SK-N-SH (cell line): Measurements from ENCODE around the gene SH2D4B. TPM values are rescaled to one million over a fixed set of nuclear protein-coding genes. Genes with fewer than 3 reads are reported as not detected.

Experiments used
- CTCF ChIA-PET: fragments of 300-600, 350-600 bp; formaldehyde crosslinking; extraction: SDS; loops from one replicate; lab custom pipeline; 2021; lab: Yijun Ruan, JAX
- POLR2A ChIA-PET: fragments of 350-600 bp; sonication (Branson Sonifier 250); formaldehyde crosslinking; extraction: SDS; loops from one replicate; lab custom pipeline; 2020; ENCODE audit warnings: antibody characterized with exemption, inconsistent platforms; lab: Yijun Ruan, JAX
- DNase-seq: peaks from one replicate; pipeline ENCODE4 v3.0.0; 2012
- H2AFZ ChIP-seq: fragments of 200-600 bp; sonication (generic); 2 replicates; pipeline ENCODE4 v1.8.1; 2016; ENCODE audit warnings: antibody characterized with exemption, mild to moderate bottlenecking, low read depth
- H3F3A ChIP-seq: fragments of 200-600 bp; sonication (generic); replicated peaks from 2 replicates; pipeline ENCODE3; 2016; ENCODE audit warnings: antibody characterized with exemption, mild to moderate bottlenecking; ENCODE audit not compliant: insufficient read depth
- H3K27ac ChIP-seq, 2 experiments: fragments of 200-500 bp in 1 of 2; fragments of 200-600 bp in 1 of 2; sonication (Bioruptor generic) in 1 of 2; sonication (generic), shearing (Covaris generic) in 1 of 2; 2 replicates each; pipeline versions ENCODE4 v1.5.1 to v1.6.1; 2014 to 2016; ENCODE audit warnings: low read depth in 2 of 2, inconsistent platforms in 1 of 2, low read length in 1 of 2, mild to moderate bottlenecking in 1 of 2, mixed read lengths in 1 of 2
- H3K27me3 ChIP-seq: fragments of 200-600 bp; sonication (generic), shearing (Covaris generic); 2 replicates; pipeline ENCODE4 v1.6.1; 2016; ENCODE audit warnings: mixed run types; ENCODE audit not compliant: insufficient read depth
- H3K36me3 ChIP-seq, 2 experiments: fragments of 200-500 bp in 1 of 2; fragments of 200-600 bp in 1 of 2; sonication (Bioruptor generic) in 1 of 2; sonication (generic) in 1 of 2; replicated peaks in 1 of 2; 2 replicates each; pipeline versions ENCODE3 to v1.5.1; 2014 to 2016; ENCODE audit warnings: low read length in 1 of 2, mild to moderate bottlenecking in 1 of 2; ENCODE audit not compliant: insufficient read depth in 2 of 2, control insufficient read depth in 1 of 2
- H3K4me1 ChIP-seq, 2 experiments: fragments of 200-500 bp in 1 of 2; fragments of 200-600 bp in 1 of 2; sonication (Bioruptor generic) in 1 of 2; sonication (generic), shearing (Covaris generic) in 1 of 2; 2 replicates each; pipeline versions ENCODE4 v1.5.1 to v1.6.1; 2014 to 2016; ENCODE audit warnings: low read depth in 1 of 2, low read length in 1 of 2, mixed run types in 1 of 2; ENCODE audit not compliant: insufficient read depth in 2 of 2, control insufficient read depth in 1 of 2
- H3K4me2 ChIP-seq: fragments of 200-600 bp; sonication (generic), shearing (Covaris generic); 2 replicates; pipeline ENCODE4 v1.6.1; 2017; ENCODE audit warnings: mixed run types
- H3K4me3 ChIP-seq, 2 experiments: fragments of 200-500 bp in 1 of 2; fragments of 200-600 bp in 1 of 2; sonication (Bioruptor generic) in 1 of 2; sonication (generic), shearing (Covaris generic) in 1 of 2; 2 replicates each; pipeline versions ENCODE4 v1.5.1 to v1.8.1; 2014 to 2016; ENCODE audit warnings: low read depth in 2 of 2, inconsistent platforms in 1 of 2, low read length in 1 of 2, mild to moderate bottlenecking in 1 of 2, mixed read lengths in 1 of 2, moderate library complexity in 1 of 2
- H3K79me2 ChIP-seq: fragments of 200-600 bp; sonication (generic); 2 replicates; pipeline ENCODE4 v1.8.1; 2017; ENCODE audit warnings: mild to moderate bottlenecking; ENCODE audit not compliant: insufficient read depth
- H3K9ac ChIP-seq: fragments of 200-600 bp; sonication (generic); 2 replicates; pipeline ENCODE4 v1.6.1; 2017; ENCODE audit warnings: mixed run types
- H3K9me2 ChIP-seq: fragments of 200-600 bp; sonication (generic); 2 replicates; pipeline ENCODE4 v1.6.1; 2017; ENCODE audit warnings: mixed run types
- H3K9me3 ChIP-seq: fragments of 200-600 bp; sonication (generic); 2 replicates; pipeline ENCODE4 v1.6.1; 2017; ENCODE audit warnings: mixed run types, mild to moderate bottlenecking, moderate library complexity
- H4K20me1 ChIP-seq: fragments of 200-600 bp; sonication (generic); 2 replicates; pipeline ENCODE4 v1.6.1; 2017; ENCODE audit warnings: mild to moderate bottlenecking, mixed run types; ENCODE audit not compliant: insufficient read depth
- CHD2 ChIP-seq: fragments of 150-350 bp; IDR thresholded peaks from 2 replicates; pipeline ENCODE4 v1.6.1; 2018; ENCODE audit warnings: low read length; ENCODE audit not compliant: partially characterized antibody
- ELF1 ChIP-seq: IDR thresholded peaks from 2 replicates; pipeline ENCODE4 v1.4.0; 2012
- EZH2phosphoT487 ChIP-seq: fragments of 200-600 bp; sonication (generic); IDR thresholded peaks from 2 replicates; pipeline ENCODE4 v1.6.1; 2017; ENCODE audit warnings: low read depth, mixed run types, mild to moderate bottlenecking, antibody characterized with exemption, moderate library complexity, borderline replicate concordance
- FOSL2 ChIP-seq: IDR thresholded peaks from 2 replicates; pipeline ENCODE4 v1.4.0; 2012; ENCODE audit warnings: low read depth, mild to moderate bottlenecking, moderate library complexity, borderline replicate concordance
- FOXJ3 ChIP-seq: sonication (generic); formaldehyde crosslinking; IDR thresholded peaks from 2 replicates; pipeline ENCODE4 v1.5.1; 2020; ENCODE audit warnings: mild to moderate bottlenecking, missing genetic modification reagents
- FOXM1 ChIP-seq: IDR thresholded peaks from 2 replicates; pipeline ENCODE4 v1.4.0; 2012; ENCODE audit warnings: low read depth, mild to moderate bottlenecking
- GABPA ChIP-seq: IDR thresholded peaks from 2 replicates; pipeline ENCODE4 v1.4.0; 2012; ENCODE audit warnings: low read depth, mild to moderate bottlenecking
- JUND ChIP-seq: IDR thresholded peaks from 2 replicates; pipeline ENCODE4 v1.4.0; 2012
- NFIC ChIP-seq: IDR thresholded peaks from 2 replicates; pipeline ENCODE4 v1.4.0; 2012; ENCODE audit warnings: borderline replicate concordance
- POLR2AphosphoS5 ChIP-seq: IDR thresholded peaks from 2 replicates; pipeline ENCODE4 v1.6.1; 2012; ENCODE audit warnings: low read depth, low read length
- SIN3A ChIP-seq: IDR thresholded peaks from 2 replicates; pipeline ENCODE4 v1.6.1; 2012; ENCODE audit warnings: low read depth, mild to moderate bottlenecking, low read length, moderate library complexity, borderline replicate concordance
- SMC3 ChIP-seq: IDR thresholded peaks from 2 replicates; pipeline ENCODE4 v1.6.1; 2012; ENCODE audit warnings: low read depth, low read length, improper control_type of control experiment
- WGBS: methylation state at CpG from one replicate; pipeline ENCODE4 v1.1.6; 2017; ENCODE audit warnings: low lambda C conversion rate; 5-methylcytosine and 5-hydroxymethylcytosine counted together
- polyA plus RNA-seq, 3 experiments: library from polyadenylated mRNA; depleted of rRNA; stranded (reverse); fragments of >200 nt; gene quantifications; 2 replicates each; pipeline ENCODE4 v1.2.3, GENCODE V29; 2012
- TF ChIP-seq, protein P1 (sequence below): fragments of 150-350 bp; IDR thresholded peaks from 2 replicates; pipeline ENCODE4 v1.6.1; 2017; ENCODE audit warnings: antibody characterized with exemption, low read length, low read depth, borderline replicate concordance
- TF ChIP-seq, protein P2 (sequence below): IDR thresholded peaks from 2 replicates; pipeline ENCODE4 v1.4.0; 2012; ENCODE audit warnings: low read depth
- TF ChIP-seq, protein P3 (sequence below): IDR thresholded peaks from 2 replicates; pipeline ENCODE4 v1.4.0; 2012; ENCODE audit warnings: low read depth, borderline replicate concordance

SH2D4B gene
- polyA plus RNA-seq, 1 of the 3 experiments (the other 2 are of a cell fraction) = not detected

DNA sequence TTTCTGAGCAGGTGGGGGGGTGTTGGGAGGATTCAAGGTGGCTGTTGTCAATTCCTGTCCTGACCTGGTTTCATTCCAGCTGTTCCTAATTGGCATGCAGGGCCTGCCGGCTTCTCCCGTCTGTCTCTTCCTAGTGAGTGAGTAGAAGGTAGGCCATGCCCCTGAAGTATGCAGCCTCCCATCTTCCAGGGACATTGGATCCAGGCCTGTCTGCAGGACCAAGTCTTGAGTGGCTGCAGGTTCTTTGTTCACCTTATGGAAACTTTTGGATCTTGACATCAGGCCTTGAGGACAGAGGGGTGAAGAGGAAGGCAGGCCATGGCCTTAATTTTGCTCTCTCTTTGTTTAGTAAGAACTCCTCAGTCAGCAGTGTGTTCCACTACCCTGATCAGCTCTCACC lies 131.8 kb downstream of the SH2D4B start (continued):
- TF ChIP-seq CHD2 (no peak), SIN3A (no peak), SMC3 (no peak), FOXM1 (no peak), POLR2AphosphoS5 (no peak), NFIC (no peak)
- TF ChIP-seq, protein P1, sequence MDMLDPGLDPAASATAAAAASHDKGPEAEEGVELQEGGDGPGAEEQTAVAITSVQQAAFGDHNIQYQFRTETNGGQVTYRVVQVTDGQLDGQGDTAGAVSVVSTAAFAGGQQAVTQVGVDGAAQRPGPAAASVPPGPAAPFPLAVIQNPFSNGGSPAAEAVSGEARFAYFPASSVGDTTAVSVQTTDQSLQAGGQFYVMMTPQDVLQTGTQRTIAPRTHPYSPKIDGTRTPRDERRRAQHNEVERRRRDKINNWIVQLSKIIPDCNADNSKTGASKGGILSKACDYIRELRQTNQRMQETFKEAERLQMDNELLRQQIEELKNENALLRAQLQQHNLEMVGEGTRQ = no peak

DNA sequence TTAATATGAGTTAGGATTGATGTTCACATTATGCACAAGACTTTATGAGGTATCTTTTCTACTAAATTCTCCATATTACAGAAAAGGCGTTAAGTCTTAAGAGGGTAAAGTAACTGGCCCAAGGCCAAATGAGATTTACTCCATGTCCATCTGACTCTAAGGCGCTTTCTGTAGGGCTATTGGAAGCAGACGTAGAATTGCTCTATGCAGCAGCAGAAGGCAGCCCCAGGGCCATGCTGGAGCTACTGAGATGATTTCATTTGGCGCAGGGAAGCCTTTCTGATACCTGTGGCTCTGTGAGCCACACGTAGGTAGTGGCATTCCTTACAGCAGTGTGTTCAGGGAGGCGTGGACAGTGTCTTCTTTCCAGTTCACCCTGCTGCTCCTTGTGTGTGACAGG lies 133.1 kb downstream of the SH2D4B start:
- ChIA-PET POLR2A (no interaction called here), CTCF (interaction anchor here (1.1 to 7.3 kb wide), 4 partner anchors 8 to 254 kb away, joined by 3 to 79 read pairs (median 11); no protein-coding TSS in a partner anchor)
- H3K36me3 ChIP-seq = no peaks in the 10 kb centered on the region
- DNase-seq = no peak
- no peaks in the 10 kb centered on the region for H3K9me3 ChIP-seq
- H3K27ac ChIP-seq = no peak overlapping the region
- H3F3A ChIP-seq = no peaks in the 10 kb centered on the region
- H3K4me3 ChIP-seq = no peak overlapping the region
- 36% methylated on average over 6 of the region's 6 CpGs for WGBS
- H3K4me1 ChIP-seq = no peaks in the 10 kb centered on the region; a peak in 1 of 4 replicates
- no peak overlapping the region for H3K4me2 ChIP-seq
- no peak overlapping the region for H3K9ac ChIP-seq
- no peak for TF ChIP-seq EZH2phosphoT487
- TF ChIP-seq ELF1 = no peak
- TF ChIP-seq, protein P2, sequence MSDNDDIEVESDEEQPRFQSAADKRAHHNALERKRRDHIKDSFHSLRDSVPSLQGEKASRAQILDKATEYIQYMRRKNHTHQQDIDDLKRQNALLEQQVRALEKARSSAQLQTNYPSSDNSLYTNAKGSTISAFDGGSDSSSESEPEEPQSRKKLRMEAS = no peak
- no peaks in the 10 kb centered on the region for H3K27me3 ChIP-seq
- H2AFZ ChIP-seq = no peak overlapping the region
- no peaks in the 10 kb centered on the region for H3K9me2 ChIP-seq
- no peaks in the 10 kb centered on the region for H3K79me2 ChIP-seq
- no peaks in the 10 kb centered on the region for H4K20me1 ChIP-seq

DNA sequence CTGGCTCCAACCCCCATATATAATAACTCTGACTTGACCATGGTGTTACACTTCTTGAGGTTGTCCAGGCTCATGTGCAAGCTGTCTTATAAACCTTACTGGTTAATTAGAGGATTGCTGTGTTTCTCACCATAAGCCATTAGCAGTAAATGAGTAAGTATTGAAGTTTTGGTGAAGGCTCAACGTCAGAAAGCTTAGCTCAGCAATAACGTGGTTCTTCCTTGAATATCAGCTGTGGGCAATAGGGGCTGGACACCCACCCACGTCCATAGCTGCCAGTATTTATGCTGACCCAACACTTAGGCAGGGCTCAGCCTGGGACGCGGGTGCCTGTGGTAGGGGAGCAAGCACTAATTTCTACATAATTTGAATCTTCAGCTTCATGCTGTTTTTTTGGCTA lies 134.1 kb downstream of the SH2D4B start:
- Histone ChIP-seq H3K27me3 (no peaks in the 10 kb centered on the region), H3K36me3 (no peaks in the 10 kb centered on the region), H2AFZ (no peak overlapping the region), H3K9me3 (no peaks in the 10 kb centered on the region), H3K79me2 (no peaks in the 10 kb centered on the region), H3K27ac (no peak overlapping the region), H3K4me3 (no peak overlapping the region), H3K9ac (no peak overlapping the region), H4K20me1 (no peaks in the 10 kb centered on the region), H3K9me2 (no peaks in the 10 kb centered on the region), H3K4me1 (no peaks in the 10 kb centered on the region; a peak in 1 of 4 replicates), H3F3A (no peaks in the 10 kb centered on the region), H3K4me2 (no peak overlapping the region)
- TF ChIP-seq, protein P2 = no peak
- TF ChIP-seq FOXJ3 (CRISPR knock-in tag) = no peak
- no peak for TF ChIP-seq JUND
- TF ChIP-seq, protein P3, sequence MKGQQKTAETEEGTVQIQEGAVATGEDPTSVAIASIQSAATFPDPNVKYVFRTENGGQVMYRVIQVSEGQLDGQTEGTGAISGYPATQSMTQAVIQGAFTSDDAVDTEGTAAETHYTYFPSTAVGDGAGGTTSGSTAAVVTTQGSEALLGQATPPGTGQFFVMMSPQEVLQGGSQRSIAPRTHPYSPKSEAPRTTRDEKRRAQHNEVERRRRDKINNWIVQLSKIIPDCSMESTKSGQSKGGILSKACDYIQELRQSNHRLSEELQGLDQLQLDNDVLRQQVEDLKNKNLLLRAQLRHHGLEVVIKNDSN = no peak
- no peak for TF ChIP-seq FOSL2
- no peak for TF ChIP-seq GABPA
- POLR2A ChIA-PET = no interaction called here
- WGBS = 50% methylated on average over 5 of the region's 5 CpGs
- CTCF ChIA-PET = interaction anchor here (0.6 to 7.3 kb wide), 6 partner anchors 9 to 508 kb away, joined by 3 to 79 read pairs (median 6); no protein-coding TSS in a partner anchor
- no peak for DNase-seq
